GM18517 (cell line): ENCODE results near the gene C2orf78.
"Not testable (repeated sequence)": the region's sequence is repeated elsewhere in the genome, so short reads cannot be mapped to it uniquely, and the experiment has no call there.

Source experiments
- ATAC-seq: cut with Tn5 transposase; IDR thresholded peaks from one replicate; pipeline ENCODE4 v1.9.1; 2021; ENCODE audit warnings: mild to moderate bottlenecking, moderate library complexity; ENCODE audit not compliant: unreplicated experiment

Gene C2orf78

GRCh38 chr2:73779467-73780236, 4.3 kb upstream of the C2orf78 start, which contains the start of gene DUSP11:
TSS of gene DUSP11 (minus strand) at chr2:73780103. CDS start at chr2:73779974, 129 bp downstream.
- ATAC-seq: peak; percentile 99

GRCh38 chr2:73780237-73780582, 3.8 kb upstream of the C2orf78 start:
- no peak for ATAC-seq

DNA sequence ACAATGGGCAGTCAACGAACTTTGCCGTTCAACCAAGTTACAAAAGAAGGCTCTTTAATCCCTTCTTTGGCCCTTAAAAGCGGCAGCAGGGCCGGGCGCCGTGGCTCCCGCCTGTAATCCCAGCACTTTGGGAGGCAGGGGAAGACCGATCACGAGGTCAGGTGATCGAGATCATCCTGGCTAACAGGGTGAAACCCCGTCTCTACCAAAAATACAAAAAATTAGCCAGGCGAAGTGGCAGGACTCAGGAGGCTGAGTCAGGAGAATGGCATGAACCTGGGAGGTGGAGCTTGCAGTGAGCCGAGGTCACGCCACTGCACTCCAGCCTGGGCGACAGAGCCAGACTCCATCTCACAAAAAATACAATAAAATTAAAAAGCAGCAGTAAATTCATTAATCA, 581 bp upstream of the C2orf78 start:
- not testable (repeated sequence) for ATAC-seq

DNA sequence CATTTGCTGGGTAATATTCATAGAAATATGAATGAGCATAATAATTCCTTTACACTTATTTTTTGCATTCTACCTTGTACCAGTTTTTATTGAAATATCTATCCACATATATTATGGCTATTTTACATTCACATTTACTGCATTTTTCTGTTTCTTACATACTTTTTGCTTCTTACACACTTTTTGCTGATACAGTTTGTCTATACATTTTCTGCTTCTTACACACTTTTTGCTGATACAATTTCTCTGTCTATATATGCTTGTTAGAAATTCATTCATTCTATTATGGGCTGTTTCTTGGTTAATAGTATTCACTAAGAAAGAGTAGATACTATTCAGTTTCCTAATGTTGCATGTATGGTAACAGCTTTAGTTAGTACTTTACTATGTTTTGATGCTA, 27.9 kb downstream of the C2orf78 start:
- ATAC-seq: no peak

DNA sequence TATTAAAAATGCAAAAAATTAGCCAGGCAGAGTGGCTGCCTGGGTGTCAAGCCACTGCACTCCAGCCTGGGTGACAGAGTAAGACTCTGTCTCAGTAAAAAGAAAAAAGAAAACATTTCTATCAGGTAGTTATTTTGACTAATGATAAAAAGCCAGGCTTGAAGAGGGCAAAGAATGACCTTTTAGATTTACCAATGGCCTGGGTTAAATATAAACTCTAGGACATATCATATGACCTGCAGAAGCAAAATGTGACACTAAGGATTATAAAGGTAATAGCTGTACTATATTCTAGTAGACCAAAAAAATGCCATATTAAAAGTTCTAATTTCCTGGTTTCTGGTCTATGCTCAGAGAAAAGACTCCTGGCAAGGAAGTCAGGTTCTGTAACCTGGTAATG, 28.7 kb downstream of the C2orf78 start:
- no peak for ATAC-seq

DNA sequence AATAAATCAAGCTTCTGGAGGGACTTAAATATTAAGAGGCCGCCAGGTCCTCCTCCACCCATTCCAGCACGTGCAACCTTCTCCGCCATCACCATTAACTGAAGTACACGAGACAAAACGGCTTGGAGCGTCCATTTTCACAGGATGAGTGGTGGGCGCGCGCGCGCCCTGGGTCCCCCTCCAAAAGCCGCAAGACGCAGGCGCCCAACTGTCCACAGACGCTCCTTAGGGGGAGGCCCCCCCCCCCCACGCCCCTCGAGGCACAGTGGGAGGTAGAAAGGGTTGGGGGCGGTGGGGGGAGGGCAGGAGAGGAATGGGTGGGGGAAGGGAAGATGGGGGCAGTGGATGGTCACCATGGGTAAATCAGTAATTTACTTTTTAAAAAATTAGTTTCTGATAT, 34.3 kb downstream of the C2orf78 start:
- ATAC-seq: no peak

DNA sequence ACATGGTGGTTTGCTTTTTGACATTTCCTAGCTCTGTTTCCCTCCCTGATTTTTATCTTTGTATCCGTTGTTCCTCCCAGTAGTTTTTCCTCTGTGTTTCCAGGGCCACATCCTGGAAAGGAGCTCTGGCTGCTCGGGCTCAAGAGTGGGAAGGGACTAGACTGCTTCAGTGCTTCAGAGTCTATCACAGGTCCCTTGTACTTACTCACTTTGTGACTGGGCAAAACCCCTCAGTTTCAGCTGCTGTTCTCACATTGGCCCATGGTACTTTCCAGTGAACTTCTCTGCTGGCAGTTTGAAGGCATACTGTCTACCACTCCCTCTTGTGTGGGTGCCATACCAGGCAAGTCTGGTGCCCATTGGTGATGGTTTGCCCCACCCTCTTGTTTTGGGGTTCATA, 37.2 kb downstream of the C2orf78 start:
- ATAC-seq: peak; percentile 66

GRCh38 chr2:73821669-73822068, 37.7 kb downstream of the C2orf78 start:
- ATAC-seq: no peak

GRCh38 chr2:73822276-73822675, 38.3 kb downstream of the C2orf78 start:
- ATAC-seq: peak; percentile 85

DNA sequence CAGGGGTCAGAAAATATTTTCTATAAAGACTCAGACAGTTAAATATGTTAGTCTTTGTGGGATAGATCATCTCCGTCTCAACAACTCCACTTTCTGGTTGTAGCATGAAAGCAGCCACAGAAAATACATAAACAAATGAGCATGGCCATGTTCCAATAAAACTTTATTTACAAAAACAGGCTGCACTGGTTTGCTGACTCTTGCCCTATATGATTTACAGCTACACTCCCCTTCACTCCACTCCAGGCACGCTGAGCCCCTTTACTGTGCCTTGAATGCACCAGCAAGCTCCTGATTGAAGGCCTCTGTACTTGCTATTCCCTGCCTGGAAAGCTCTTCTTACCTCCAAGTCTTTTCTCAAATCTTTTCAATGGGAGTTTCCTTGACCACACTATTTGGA, 39.0 kb downstream of the C2orf78 start:
- no peak for ATAC-seq

DNA sequence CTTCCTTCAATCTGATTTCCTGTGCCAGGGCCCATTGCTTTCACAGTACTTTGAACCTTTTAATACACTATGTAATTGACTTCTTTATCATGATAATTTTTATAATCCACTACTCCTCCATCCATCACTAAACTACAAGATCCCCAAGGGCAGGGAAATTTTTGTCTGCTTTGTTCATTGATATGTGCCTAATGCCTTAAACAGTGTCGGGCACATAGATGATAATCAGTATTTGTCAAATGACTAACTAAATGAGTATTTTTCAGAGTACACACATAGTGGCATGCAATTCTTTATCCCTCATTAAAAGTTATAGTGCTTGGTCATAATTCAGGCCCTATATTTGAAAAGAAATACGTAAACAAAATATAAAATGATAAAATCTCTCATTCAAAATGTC, 39.4 kb downstream of the C2orf78 start:
- ATAC-seq: no peak

DNA sequence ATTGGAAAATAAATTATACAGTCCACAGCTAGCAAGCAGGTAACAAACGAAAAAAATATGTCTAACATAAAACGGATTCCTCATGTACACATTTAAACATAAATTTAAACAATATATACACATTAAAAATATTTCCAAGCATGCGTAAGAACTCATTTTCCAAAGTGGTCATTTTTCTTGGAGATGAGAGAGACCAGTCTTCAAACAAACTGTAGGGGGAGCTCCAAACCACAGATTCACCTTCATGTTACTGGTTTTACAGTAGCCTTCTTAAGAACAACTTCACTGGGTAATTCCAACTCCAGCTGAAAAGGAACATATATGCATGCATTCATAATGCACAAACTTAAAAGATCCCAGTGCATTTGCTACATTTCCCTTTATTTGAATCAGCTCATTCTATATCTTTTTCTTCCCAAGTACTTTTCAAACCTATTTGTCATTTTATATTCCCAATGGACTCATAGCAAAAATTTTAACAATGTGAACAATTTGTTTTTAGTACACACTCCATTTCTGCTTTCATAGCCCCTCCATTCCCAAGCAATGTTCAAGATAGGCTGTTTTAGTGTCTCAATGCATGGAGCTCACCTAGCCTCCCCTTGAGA, 40.0 kb downstream of the C2orf78 start:
- ATAC-seq: no peak

- no peak for ATAC-seq
These were observed 41.4 kb downstream of the C2orf78 start for GRCh38 chr2:73825408-73825807.

GRCh38 chr2:73827018-73827417, 43.0 kb downstream of the C2orf78 start:
- ATAC-seq: no peak

GRCh38 chr2:73827660-73828388, 43.8 kb downstream of the C2orf78 start:
- ATAC-seq: no peak

DNA sequence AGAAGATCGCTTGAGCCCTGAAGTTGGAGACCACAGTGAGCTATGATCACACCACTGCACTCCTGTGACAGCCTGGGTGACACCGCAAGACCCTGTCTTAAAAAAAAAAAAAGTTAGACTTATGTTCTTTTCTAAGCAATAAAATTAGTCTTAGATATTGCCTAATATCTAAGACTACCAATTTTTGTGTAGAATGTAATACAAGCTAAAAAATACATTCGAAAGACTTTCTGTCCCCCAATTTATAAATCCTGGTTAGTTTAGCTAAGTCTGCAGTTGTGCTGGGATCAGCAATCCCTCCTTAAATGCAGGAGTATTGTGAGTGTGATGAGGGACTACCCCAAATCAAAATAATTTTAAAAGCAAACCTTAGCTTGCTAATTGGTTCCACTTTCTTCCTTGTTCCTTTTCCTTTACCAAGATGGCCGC, 44.4 kb downstream of the C2orf78 start:
- no peak for ATAC-seq

DNA sequence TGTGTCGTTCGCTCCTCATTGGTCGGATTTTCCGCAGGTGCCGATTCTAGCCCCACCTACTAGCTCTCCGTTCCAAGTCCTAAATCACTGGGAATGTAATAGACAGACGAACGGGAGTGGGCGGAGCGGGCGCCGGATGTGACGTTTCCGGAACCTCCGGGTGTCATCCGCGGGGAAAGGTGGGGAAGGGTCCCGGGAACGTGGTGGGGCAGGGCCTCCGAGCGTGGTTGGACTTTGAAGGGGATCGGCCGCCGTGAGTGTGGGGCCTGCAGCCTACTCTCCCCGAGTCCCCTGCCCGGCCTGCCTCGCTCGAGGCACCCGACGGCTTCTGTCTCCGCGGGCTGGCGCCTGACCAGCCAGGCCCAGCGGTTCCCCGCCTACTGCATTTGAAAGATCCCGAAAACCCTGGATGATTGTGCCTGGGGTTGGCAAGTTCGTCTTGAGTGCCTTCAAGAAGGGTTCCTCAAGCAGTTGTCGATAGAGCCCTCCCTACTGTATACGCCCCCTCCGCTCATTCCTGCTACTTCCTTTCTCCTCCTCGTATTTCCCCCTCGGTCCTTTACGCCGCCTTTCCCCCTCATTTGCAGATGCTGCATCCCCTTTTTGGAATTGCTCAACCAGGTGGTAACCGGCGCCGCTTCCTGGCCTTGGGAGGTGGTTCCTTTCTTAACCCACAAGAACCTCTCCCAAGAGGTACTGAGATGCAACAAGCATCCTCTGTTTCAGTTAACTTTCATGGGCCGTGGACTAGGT, 45.0 kb downstream of the C2orf78 start, which contains the start of gene STAMBP:
TSS of gene STAMBP (plus strand) at position 144 of the 753 bp plus-strand sequence. CDS start 1,896 bp downstream, outside the sequence.
- peak; percentile 84 for ATAC-seq

DNA sequence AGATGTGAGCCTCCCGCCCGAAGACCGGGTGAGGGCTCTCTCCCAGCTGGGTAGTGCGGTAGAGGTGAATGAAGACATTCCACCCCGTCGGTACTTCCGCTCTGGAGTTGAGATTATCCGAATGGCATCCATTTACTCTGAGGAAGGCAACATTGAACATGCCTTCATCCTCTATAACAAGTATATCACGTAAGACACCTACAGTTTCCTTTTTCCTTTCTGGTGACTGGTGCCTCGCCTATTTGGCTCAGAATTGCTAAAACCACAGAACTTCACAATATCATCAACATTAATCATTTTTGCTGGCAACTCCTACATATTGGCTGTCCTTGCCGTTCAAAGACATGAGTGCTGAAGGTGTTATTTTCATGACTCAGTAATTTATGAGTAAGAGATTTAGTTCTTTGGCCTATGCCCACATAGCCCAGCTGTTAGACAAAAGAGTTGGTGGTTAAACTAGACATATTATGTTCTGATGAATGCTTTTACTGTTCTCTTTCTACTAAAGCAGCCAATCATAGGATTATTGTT, 47.0 kb downstream of the C2orf78 start:
- ATAC-seq: no peak

DNA sequence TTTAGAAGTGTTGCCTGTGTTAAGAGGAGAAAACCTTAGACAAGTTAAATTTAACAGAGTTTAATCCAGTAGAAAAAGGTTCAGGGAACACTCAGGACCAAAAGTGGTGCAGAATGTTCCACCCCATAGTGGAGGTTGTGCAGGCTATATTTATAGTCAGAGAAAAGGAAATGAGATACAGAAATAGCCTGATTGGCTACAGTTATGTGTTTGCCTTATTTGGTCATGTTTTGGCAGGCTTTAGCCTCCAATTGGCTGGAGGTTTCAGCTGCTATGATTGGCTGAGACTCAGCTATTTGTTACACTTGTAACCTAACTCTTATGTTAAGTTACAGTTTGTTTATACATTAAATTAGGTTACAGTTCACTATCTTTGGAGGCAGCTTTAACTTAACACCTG, 48.9 kb downstream of the C2orf78 start:
- no peak for ATAC-seq

DNA sequence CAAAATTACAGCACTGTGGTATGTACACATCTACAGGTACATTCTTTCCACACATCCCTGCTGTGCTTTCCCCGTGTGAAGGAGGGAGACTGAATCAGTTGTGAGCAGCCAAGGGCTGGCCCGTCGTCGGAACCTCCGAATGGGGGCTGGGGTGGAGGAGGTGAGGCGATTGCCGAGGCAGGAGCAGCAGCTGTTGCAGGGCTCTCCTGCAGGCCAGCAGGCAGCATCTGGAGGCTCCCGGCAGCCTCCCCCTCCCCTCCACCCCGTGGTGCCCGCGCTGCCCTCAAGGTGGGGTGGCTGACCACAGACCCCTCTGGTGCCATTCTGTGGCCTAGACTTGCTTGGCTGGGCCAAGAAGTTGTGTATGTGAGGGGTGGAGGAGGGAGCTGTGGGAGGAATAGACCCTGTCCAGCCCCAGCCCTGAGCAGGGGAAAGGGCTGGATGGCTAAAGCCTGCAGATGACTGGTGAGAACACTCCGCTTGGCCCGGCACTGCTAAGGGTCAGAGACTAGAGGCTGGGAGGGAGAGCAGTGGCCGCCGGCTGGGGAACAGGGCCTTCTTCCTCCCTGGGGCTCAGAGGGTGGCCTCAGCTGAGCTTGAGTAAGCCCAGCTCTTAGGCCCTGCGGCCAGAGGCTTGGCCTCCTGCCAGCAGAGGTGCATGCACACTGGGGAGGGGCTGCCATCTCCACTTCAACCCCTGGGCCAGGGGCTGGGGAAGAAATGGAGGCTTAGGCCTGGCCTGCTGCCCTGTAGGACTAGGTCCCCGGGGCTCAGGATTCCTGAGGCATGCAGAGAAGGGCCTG, 52.4 kb downstream of the C2orf78 start:
- no peak for ATAC-seq
